Measurements from ENCODE around the gene PSD. TPM values are rescaled to one million over a fixed set of nuclear protein-coding genes. Genes with fewer than 3 reads are reported as not detected.

Gene PSD
- total and polyA plus RNA-seq, 10 of the 15 experiments (the other 5 are each of a cell fraction or from before 2014, with no cell fraction given) = 0.11 to 2.0 (median 0.49) TPM; not detected in 2

- peaks cover 3% of the 10 kb centered on the region in 2 experiments for H3K27me3 ChIP-seq (replicated peaks in 1 of 2; ENCODE audit: control insufficient read depth in 2 of 2, insufficient read depth in 2 of 2, low read length in 1 of 2)
- intact Hi-C loops (cut with micrococcal nuclease; ENCODE audit: unreplicated experiment) = no loop called here
Measured at GRCh38 chr10:102416283-102416682, 2.3 kb downstream of the PSD start.

More at GRCh38 chr10:102416283-102416682, 2.3 kb downstream of the PSD start:
- Histone ChIP-seq H3K4me1 (ENCODE audit: control insufficient read depth, insufficient read depth, low read length) (peaks cover 17% of the 10 kb centered on the region), H3K9me3 (replicated peaks; ENCODE audit: control insufficient read depth, insufficient read depth, low read length) (no peaks in the 10 kb centered on the region), H3K4me2 (ENCODE audit: control insufficient read depth, insufficient read depth) (no peak overlapping the region), H2AFZ (ENCODE audit: control insufficient read depth, low read depth, low read length) (no peak overlapping the region), H3K27ac (ENCODE audit: control insufficient read depth, insufficient read depth) (no peak overlapping the region), H3K36me3 (ENCODE audit: control insufficient read depth in 2 of 2, insufficient read depth in 2 of 2, low read length in 1 of 2) (no peaks in the 10 kb centered on the region), H3K79me2 (ENCODE audit: control insufficient read depth, insufficient read depth, low read length) (no peaks in the 10 kb centered on the region), H3K4me3 (no peak overlapping the region), H3K9ac (ENCODE audit: control insufficient read depth, insufficient read depth, low read length) (no peak overlapping the region), H4K20me1 (ENCODE audit: control insufficient read depth, insufficient read depth) (peaks cover 5% of the 10 kb centered on the region; the same call in 1 of the 2 replicates)
- DNase-seq (ENCODE audit: low read depth, low spot score) (no peak), FAIRE-seq (no peak), ATAC-seq (no peak)
- SMC1A ChIA-PET (ENCODE audit: uncharacterized antibody, unreplicated experiment) = no interaction called here
- no TSS peak for BruUV-seq (replicated peaks)
- POLR2A ChIA-PET = interaction anchor here (0.6 kb wide), 1 partner anchor 36 kb away, joined by 5 read pairs; no protein-coding TSS in a partner anchor
- WGBS (ENCODE audit: insufficient coverage, insufficient replicate concordance, low lambda C conversion rate, missing lambda C conversion rate) = 24% methylated on average over 9 of the region's 9 CpGs
- RAD21 ChIA-PET (ENCODE audit: unreplicated experiment) = no interaction called here
- CTCF ChIA-PET = no interaction called here
- TF ChIP-seq PAX5 (IDR thresholded peaks at IDR 0.05; ENCODE audit: borderline replicate concordance, low read depth, low read length) = no peak
- no peak for TF ChIP-seq CUX1 (IDR thresholded peaks at IDR 0.05; ENCODE audit: insufficient replicate concordance, low read depth, low read length)
- TF ChIP-seq NBN (IDR thresholded peaks at IDR 0.05) = no peak
- TF ChIP-seq RFX5 (IDR thresholded peaks at IDR 0.05; ENCODE audit: low read depth, low read length) = no peak
- no peak for TF ChIP-seq FOS (IDR thresholded peaks at IDR 0.05; ENCODE audit: borderline replicate concordance, extremely low read depth, insufficient read length)
- no peak for TF ChIP-seq ATF7 (IDR thresholded peaks at IDR 0.05; ENCODE audit: low read depth)
- no peak for TF ChIP-seq SMAD1 (IDR thresholded peaks at IDR 0.05; ENCODE audit: low read depth, partially characterized antibody)
- no peak for TF ChIP-seq BACH1 (IDR thresholded peaks at IDR 0.05; ENCODE audit: borderline replicate concordance)
- no peak for TF ChIP-seq ZBTB40 (IDR thresholded peaks at IDR 0.05; ENCODE audit: borderline replicate concordance)
- no peak for TF ChIP-seq RBBP5 (conservative IDR thresholded peaks at IDR 0.05)
- no peak for TF ChIP-seq PKNOX1 (IDR thresholded peaks at IDR 0.05)
- TF ChIP-seq CHD2 (IDR thresholded peaks at IDR 0.05; ENCODE audit: borderline replicate concordance, low read depth, low read length) = no peak
- no peak for TF ChIP-seq YBX1 (IDR thresholded peaks at IDR 0.05)
- no peak for TF ChIP-seq NR2F1 (conservative IDR thresholded peaks at IDR 0.05)
- no peak for TF ChIP-seq HDAC2 (IDR thresholded peaks at IDR 0.05)
- no peak for TF ChIP-seq ZBED1 (IDR thresholded peaks at IDR 0.05; ENCODE audit: borderline replicate concordance)
- in situ Hi-C loops (cut with MboI) = no loop called here

Data from GM12878 (cell line).